Bronchial epithelial cell (primary cell): Measurements from ENCODE around the gene SCIMP. TPM values are rescaled to one million over a fixed set of nuclear protein-coding genes. Genes with fewer than 3 reads are reported as not detected.
"Not testable (repeated sequence)": the region's sequence is repeated elsewhere in the genome, so short reads cannot be mapped to it uniquely, and the experiment has no call there.

Experiments
- DNase-seq: peaks from one replicate; pipeline ENCODE4 v3.0.0-alpha.2; 2010; ENCODE audit warnings: low read depth
- FAIRE-seq: peaks from 2 replicates; lab custom pipeline; 2011; peaks lifted over from hg19 to GRCh38; lab: Jason Lieb, UNC
- H3K27me3 ChIP-seq: 2 replicates; pipeline ENCODE4 v1.5.1; 2011; ENCODE audit warnings: low read length; ENCODE audit not compliant: control insufficient read depth, insufficient read depth
- H3K36me3 ChIP-seq: 2 replicates; pipeline ENCODE4 v1.5.1; 2011; ENCODE audit warnings: low read length; ENCODE audit not compliant: control insufficient read depth, insufficient read depth
- H3K4me3 ChIP-seq: 2 replicates; pipeline ENCODE4 v1.5.1; 2011; ENCODE audit warnings: mild to moderate bottlenecking, low read depth, low read length, control low read depth
- total RNA-seq: library from RNA; depleted of rRNA; stranded (reverse); fragments of >200 nt; gene quantifications from 2 replicates; pipeline ENCODE4 v1.2.1, GENCODE V29; 2014
- TF ChIP-seq, protein P1 (sequence below): IDR thresholded peaks from 2 replicates; pipeline ENCODE4 v1.5.1; 2011; ENCODE audit warnings: mild to moderate bottlenecking, moderate library complexity, low read length, control low read depth, inconsistent platforms; ENCODE audit not compliant: insufficient read depth, severe bottlenecking

The SCIMP gene
- total RNA-seq, 1 donor from 2014 or later, result not detected

DNA sequence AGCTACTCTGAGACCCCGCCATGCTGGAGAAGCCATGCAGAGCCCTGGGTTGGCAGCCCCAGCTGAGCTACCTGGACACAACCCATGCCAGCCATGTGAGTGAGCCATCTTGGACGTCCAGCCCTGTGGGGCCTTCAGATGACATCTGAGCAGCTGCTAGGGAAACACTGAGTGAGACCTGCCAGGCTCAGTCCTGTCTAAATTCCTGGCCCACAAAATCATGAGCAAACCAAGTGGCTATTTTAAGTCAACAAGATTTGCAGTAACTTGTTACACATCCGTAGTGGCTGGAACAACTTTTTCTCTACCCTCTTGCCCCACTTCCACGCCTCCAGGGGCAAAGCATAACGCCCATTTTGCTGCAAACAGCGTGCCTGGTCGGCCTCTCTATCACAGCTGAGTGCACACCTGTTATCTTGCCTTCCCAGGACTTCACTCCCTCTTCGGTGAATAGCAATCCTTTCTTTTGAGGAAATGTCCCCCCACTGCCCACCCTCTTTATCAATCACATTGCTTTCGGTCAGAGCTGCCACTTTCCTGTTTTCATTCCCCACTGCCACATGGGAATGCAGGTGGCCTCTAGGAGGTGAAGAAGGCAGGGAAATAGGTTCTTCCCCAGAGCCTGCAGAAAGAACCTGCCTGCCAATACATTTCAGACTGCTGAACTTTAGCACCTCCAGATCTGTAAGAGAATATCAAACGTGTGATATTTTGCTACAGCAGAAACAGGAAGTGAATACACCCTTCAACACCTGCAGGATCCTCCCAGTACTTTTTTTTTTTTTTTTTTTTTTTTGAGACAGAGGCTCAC, 7.4 kb upstream of the SCIMP start:
- FAIRE-seq (no peak), DNase-seq (peak; percentile 79)
- TF ChIP-seq, protein P1, sequence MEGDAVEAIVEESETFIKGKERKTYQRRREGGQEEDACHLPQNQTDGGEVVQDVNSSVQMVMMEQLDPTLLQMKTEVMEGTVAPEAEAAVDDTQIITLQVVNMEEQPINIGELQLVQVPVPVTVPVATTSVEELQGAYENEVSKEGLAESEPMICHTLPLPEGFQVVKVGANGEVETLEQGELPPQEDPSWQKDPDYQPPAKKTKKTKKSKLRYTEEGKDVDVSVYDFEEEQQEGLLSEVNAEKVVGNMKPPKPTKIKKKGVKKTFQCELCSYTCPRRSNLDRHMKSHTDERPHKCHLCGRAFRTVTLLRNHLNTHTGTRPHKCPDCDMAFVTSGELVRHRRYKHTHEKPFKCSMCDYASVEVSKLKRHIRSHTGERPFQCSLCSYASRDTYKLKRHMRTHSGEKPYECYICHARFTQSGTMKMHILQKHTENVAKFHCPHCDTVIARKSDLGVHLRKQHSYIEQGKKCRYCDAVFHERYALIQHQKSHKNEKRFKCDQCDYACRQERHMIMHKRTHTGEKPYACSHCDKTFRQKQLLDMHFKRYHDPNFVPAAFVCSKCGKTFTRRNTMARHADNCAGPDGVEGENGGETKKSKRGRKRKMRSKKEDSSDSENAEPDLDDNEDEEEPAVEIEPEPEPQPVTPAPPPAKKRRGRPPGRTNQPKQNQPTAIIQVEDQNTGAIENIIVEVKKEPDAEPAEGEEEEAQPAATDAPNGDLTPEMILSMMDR, result no peak
- Histone ChIP-seq H3K27me3 (no peaks in the 10 kb centered on the region), H3K4me3 (no peak overlapping the region), H3K36me3 (no peaks in the 10 kb centered on the region)

DNA sequence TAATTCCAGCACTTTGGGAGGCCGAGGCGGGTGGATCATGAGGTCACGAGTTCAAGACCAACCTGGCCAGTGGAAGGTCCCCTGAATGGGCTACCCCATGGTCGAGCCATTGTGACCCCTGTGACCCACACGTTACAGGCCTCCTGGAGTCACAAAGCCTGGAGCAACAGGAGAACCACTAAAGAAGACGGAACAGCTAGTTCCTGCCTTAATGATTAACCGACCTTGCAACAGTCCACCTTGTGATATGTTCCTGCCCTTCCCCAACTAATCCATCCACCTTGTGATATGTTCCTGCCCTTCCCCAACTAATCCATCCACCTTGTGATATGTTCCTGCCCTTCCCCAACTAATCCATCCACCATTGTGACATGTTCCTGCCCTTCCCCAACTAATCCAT, 5.1 kb upstream of the SCIMP start:
- DNase-seq, H3K27me3 ChIP-seq, H3K36me3 ChIP-seq, FAIRE-seq, H3K4me3 ChIP-seq: not testable (repeated sequence)

DNA sequence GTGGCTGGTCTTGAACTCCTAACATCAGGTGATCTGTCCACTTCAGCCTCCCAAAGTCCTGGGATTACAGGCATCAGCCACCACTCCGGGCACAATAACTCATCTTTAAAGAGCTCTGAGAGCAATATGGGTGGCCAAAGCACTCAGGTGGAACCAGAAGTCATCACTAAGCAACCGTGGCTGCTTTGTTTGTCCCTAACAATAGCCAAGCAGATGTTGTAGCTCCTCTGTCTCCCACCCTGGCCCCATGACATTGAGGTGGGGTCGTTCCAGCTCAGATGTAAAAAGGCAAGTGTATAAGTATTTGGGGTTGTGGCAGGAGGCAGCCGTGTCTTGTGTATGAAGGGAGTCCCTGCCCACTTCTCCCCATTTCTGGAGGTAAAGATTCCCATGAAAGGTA, 3.7 kb upstream of the SCIMP start:
- FAIRE-seq, result no peak
- TF ChIP-seq, protein P1, result no peak
- Histone ChIP-seq H3K27me3 (no peaks in the 10 kb centered on the region), H3K36me3 (no peaks in the 10 kb centered on the region), H3K4me3 (no peak overlapping the region)
- DNase-seq, result no peak

DNA sequence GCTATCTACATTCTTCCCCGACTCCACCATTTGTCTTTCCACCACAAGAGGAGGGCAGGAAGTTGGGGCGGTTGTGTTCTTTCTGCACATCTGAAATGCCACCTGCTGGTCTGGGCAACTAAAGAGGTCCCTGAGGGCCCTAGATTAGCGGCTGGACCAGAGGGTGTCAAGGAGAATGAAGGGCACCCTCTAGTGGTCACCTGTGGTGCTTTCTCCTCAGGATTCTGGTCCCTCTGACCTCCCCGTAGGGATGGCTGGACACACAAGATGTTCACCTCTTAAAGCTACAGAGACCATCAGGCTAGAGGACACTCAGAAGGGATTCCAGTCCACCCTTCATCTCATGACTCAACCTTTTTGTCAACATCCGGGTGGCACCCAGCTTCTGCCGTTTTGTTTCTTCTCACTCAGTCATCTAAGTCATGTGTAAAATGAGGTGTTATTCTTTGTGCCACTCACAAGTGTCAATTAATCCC, 2.9 kb upstream of the SCIMP start:
- DNase-seq, result peak; percentile 50
- FAIRE-seq, result no peak
- TF ChIP-seq, protein P1, result peak; percentile 67
- Histone ChIP-seq H3K4me3 (no peak overlapping the region), H3K27me3 (no peaks in the 10 kb centered on the region), H3K36me3 (no peaks in the 10 kb centered on the region)

DNA sequence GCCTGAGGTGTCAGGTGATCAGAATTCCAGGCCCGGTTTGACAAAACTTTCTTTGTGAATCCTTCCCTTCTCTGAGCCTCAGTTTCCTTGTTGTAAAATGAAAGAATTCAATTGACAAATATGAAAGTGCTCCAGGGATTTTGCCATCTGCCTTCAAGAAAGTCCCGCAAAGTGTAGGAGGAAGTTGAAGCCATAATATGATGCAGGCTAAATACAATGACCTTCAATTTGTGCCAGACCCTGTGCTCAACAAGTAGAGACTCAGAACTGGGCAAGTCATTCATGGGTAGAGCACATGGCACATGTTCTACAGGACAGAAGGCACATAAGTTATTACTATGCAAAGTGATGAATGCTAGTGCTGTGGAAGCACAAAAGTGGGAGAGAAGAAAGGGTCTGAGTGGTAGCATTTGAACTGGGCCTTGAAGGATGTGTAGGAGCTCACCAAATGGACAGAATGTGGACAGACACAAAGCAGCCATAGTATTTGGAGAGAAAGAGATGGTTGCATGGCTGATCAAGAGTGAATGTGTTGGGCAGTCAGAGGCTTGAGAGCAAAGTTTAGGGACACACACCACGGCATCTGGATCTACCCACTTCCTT, 2.4 kb upstream of the SCIMP start:
- Histone ChIP-seq H3K36me3 (no peaks in the 10 kb centered on the region), H3K4me3 (no peak overlapping the region), H3K27me3 (no peaks in the 10 kb centered on the region)
- TF ChIP-seq, protein P1, result no peak
- DNase-seq (no peak), FAIRE-seq (no peak)

DNA sequence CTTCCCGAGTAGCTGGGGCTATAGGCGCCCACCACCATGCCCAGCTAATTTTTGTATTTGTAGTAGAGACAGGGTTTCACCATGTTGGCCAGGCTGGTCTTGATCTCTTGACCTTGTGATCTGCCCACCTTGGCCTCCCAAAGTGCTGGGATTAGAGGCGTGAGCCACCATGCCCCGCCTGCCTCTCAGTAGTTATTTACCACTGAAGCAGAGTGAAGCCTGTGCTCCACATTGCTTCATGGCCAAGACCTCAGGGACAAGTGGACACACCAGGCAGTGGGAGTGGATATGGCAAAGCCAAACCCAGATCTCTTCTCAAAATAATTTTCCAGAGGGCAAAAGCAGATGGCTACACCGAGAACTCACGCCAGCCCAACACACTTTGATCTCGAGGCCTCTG, 1.2 kb downstream of the SCIMP start:
- not testable (repeated sequence) for DNase-seq, H3K27me3 ChIP-seq, FAIRE-seq, H3K36me3 ChIP-seq, H3K4me3 ChIP-seq
